ENCODE data around the gene NUDT6. TPM values are rescaled to one million over a fixed set of nuclear protein-coding genes. Genes with fewer than 3 reads are reported as not detected.

Gene NUDT6
- total and polyA plus RNA-seq, 7 experiments from 2014 or later: 0.82 to 7.4 (median 2.4) TPM

DNA sequence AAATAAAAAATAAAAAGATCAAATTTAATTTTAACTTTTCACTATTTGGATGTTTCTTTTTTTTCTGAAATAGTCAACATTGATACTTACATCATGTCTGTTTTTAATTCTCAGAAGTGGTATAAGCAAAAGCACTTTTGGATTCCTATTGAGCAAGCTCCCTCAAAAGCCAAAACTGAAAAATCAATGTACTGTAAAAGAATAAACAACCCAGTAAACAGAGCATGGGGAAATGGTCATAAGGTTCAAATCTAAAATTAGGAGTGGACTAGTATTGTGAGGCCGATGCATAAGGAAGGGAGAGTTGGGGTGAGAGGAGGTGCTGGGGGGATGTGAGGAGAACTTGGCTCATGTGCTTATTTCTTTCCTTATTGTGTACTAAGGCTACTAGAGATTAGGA is 37.9 kb downstream of the NUDT6 start:
- Mint-ChIP-seq H3K4me1 (no peaks in the 10 kb centered on the region), H3K27me3 (peaks cover 0 to 5% (median 0%) of the 10 kb centered on the region in 5 donors), H3K4me3 (no peak overlapping the region), H3K27ac (no peak overlapping the region), H3K36me3 (peaks cover 0 to 37% (median 7%) of the 10 kb centered on the region in 5 donors), H3K9me3 (peaks cover 0 to 15% (median 5%) of the 10 kb centered on the region in 11 donors)
- no peaks in the 10 kb centered on the region for H3K9me3 ChIP-seq (ENCODE audit: control insufficient read depth in 2 of 3, low read length in 3 of 3)
- no peak overlapping the region for H3K27ac ChIP-seq (ENCODE audit: low read depth, low read length)
- ATAC-seq (no peak), DNase-seq (no peak)
- H3K4me3 ChIP-seq (ENCODE audit: low read length): no peak overlapping the region
- CTCF ChIA-PET: no interaction called here
- H3K4me1 ChIP-seq (ENCODE audit: control insufficient read depth in 2 of 2, insufficient read depth in 2 of 2, low read length in 2 of 2): no peaks in the 10 kb centered on the region
- H3K27me3 ChIP-seq (ENCODE audit: control insufficient read depth in 2 of 2, insufficient read depth in 2 of 2, low read length in 2 of 2): no peaks in the 10 kb centered on the region
- no peaks in the 10 kb centered on the region for H3K36me3 ChIP-seq (ENCODE audit: control insufficient read depth in 2 of 3, insufficient read depth in 3 of 3, low read length in 3 of 3)
- intact Hi-C loops (cut with micrococcal nuclease): no loop called here
- POLR2A ChIA-PET: no interaction called here

DNA sequence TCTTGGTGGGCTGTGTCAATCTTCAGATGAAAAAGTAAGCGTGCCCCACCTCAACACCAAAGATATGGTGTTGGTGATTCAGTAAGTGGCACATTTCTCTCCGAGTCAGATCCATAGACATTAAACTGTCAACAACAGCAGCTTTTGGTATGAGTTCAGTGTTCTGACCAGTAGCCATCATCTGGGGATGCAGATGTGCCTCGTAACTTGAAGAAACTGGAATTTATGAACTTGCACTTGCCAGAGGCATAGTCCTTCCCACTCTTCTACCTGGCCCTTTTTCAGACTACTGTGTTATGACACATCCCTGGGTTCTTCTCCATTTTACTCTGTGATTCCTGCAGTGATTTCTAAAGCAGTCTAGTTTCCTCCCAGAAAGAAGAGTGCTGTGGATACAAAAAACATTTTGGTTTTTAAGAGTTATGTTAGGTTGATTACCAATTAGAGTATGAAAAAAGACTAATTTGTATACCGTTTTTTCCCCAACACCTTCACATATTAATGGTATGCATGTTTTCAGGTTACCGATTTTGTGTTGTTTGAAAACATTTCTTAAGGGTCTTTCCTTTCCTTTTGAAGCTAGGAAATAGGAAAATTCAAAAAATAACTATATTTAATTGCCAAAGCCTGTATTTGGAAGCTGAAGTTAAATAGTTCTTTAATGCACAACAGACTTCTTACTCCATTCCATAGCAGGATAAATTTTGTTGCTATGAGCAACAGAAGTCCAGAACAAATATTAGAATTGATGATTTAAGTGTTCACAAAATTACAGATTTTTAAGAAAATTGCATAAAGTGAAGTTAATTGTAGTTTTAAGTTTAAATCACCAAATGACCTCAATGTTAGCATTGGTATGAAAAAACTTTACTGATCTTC is 39.3 kb downstream of the NUDT6 start:
- intact Hi-C loops (cut with micrococcal nuclease): no loop called here
- H3K9me3 Mint-ChIP-seq: peaks cover 0 to 17% (median 7%) of the 10 kb centered on the region in 11 donors
- Histone ChIP-seq H3K27me3 (ENCODE audit: control insufficient read depth in 2 of 2, insufficient read depth in 2 of 2, low read length in 2 of 2) (no peaks in the 10 kb centered on the region), H3K9me3 (ENCODE audit: control insufficient read depth in 2 of 3, low read length in 3 of 3) (no peaks in the 10 kb centered on the region), H3K27ac (ENCODE audit: low read depth, low read length) (no peak overlapping the region), H3K36me3 (ENCODE audit: control insufficient read depth in 2 of 3, insufficient read depth in 3 of 3, low read length in 3 of 3) (no peaks in the 10 kb centered on the region), H3K4me1 (ENCODE audit: control insufficient read depth in 2 of 2, insufficient read depth in 2 of 2, low read length in 2 of 2) (no peaks in the 10 kb centered on the region), H3K4me3 (ENCODE audit: low read length) (no peak overlapping the region)
- ChIA-PET POLR2A (no interaction called here), CTCF (no interaction called here)
- no peak overlapping the region for H3K27ac Mint-ChIP-seq
- H3K27me3 Mint-ChIP-seq: peaks cover 0 to 5% (median 0%) of the 10 kb centered on the region in 5 donors
- no peak for DNase-seq
- no peak for ATAC-seq
- no peaks in the 10 kb centered on the region for H3K4me1 Mint-ChIP-seq
- H3K4me3 Mint-ChIP-seq: no peak overlapping the region
- H3K36me3 Mint-ChIP-seq: peaks cover 0 to 41% (median 10%) of the 10 kb centered on the region in 5 donors

DNA sequence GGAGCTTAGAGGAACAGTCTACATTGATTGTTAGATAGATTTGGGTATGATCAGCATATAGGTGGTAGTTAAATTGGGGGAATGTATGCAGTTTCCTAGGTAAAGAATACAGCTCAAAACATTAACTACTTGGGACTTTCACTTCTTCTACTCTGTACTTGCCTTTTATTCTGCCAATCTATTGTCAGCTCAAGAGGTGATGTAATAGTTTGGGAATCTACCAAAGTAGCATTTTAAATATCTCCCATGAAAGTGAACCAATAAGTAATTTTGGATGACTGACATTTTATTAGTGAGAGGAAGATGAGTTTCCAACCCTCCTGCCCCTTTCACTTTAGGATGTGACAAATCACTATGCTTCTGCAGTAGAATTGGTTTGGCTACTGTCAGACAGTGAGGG is 43.4 kb downstream of the NUDT6 start:
- Histone ChIP-seq H3K27ac (ENCODE audit: low read depth, low read length) (no peak overlapping the region), H3K4me1 (ENCODE audit: control insufficient read depth in 2 of 2, insufficient read depth in 2 of 2, low read length in 2 of 2) (no peaks in the 10 kb centered on the region), H3K27me3 (ENCODE audit: control insufficient read depth in 2 of 2, insufficient read depth in 2 of 2, low read length in 2 of 2) (no peaks in the 10 kb centered on the region), H3K4me3 (ENCODE audit: low read length) (no peak overlapping the region), H3K36me3 (ENCODE audit: control insufficient read depth in 2 of 3, insufficient read depth in 3 of 3, low read length in 3 of 3) (no peaks in the 10 kb centered on the region), H3K9me3 (ENCODE audit: control insufficient read depth in 2 of 3, low read length in 3 of 3) (no peaks in the 10 kb centered on the region)
- Mint-ChIP-seq H3K4me3 (no peak overlapping the region), H3K4me1 (no peaks in the 10 kb centered on the region), H3K9me3 (peaks cover 0 to 17% (median 7%) of the 10 kb centered on the region in 11 donors), H3K27me3 (peaks cover 0 to 11% (median 5%) of the 10 kb centered on the region in 5 donors), H3K36me3 (peaks cover 0 to 29% (median 10%) of the 10 kb centered on the region in 5 donors), H3K27ac (no peak overlapping the region)
- ATAC-seq (no peak), DNase-seq (no peak)
- ChIA-PET CTCF (interaction anchor here (0.6 kb wide), 1 partner anchor 126 kb away, joined by 3 read pairs; no protein-coding TSS in a partner anchor), POLR2A (no interaction called here)
- intact Hi-C loops (cut with micrococcal nuclease): no loop called here

DNA sequence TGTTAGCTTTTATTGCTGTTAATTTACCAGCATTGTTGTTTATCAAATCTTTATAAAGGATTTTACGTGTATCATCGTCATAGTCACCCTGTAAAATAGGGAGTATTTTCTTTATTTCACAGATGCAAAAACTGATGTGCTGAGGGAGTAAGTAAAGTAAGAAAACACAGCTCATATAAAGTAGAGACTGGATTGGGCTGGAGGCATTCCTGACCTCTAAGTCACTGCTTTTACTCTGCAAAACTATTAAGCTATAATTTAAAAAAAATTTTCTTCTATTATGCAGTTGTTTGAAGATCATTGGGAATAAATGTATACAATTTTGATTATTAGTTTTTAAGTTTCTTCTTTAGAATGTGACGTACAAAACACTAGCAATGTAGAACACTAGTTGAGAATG is 45.9 kb downstream of the NUDT6 start:
- intact Hi-C loops (cut with micrococcal nuclease): no loop called here
- Histone ChIP-seq H3K27ac (ENCODE audit: low read depth, low read length) (no peak overlapping the region), H3K36me3 (ENCODE audit: control insufficient read depth in 2 of 3, insufficient read depth in 3 of 3, low read length in 3 of 3) (no peaks in the 10 kb centered on the region), H3K27me3 (ENCODE audit: control insufficient read depth in 2 of 2, insufficient read depth in 2 of 2, low read length in 2 of 2) (no peaks in the 10 kb centered on the region), H3K9me3 (ENCODE audit: control insufficient read depth in 2 of 3, low read length in 3 of 3) (no peaks in the 10 kb centered on the region), H3K4me3 (ENCODE audit: low read length) (no peak overlapping the region), H3K4me1 (ENCODE audit: control insufficient read depth in 2 of 2, insufficient read depth in 2 of 2, low read length in 2 of 2) (no peaks in the 10 kb centered on the region)
- Mint-ChIP-seq H3K36me3 (peaks cover 0 to 21% (median 7%) of the 10 kb centered on the region in 5 donors), H3K27ac (no peak overlapping the region), H3K4me1 (no peaks in the 10 kb centered on the region), H3K9me3 (peaks cover 0 to 13% (median 7%) of the 10 kb centered on the region in 11 donors), H3K4me3 (no peak overlapping the region), H3K27me3 (peaks cover 9 to 29% (median 20%) of the 10 kb centered on the region in 5 donors)
- ChIA-PET POLR2A (interaction anchor here (0.6 kb wide), 1 partner anchor 491 kb away, joined by 3 read pairs; no protein-coding TSS in a partner anchor), CTCF (interaction anchor here (0.6 kb wide), 1 partner anchor 53 kb away, joined by 5 read pairs; no protein-coding TSS in a partner anchor)
- DNase-seq (no peak), ATAC-seq (no peak)

DNA sequence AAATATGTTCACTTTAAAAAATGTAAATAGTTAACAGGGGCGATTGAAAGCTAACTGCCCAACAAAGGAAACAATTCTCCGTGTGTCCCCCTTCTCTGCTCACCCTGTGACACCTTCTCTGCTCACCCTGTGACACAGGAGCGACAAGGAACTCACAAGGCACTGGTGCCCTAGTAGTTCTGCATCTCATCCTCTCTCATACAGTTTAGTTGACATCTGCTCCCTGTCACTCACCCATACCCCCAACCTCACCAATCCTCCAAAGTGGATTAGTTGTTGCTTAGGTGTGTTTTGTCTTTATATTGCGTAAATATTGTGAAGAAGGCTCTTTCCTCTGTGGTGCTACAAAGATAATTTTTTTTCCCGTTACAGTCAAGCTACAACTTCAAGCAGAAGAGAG is 46.4 kb downstream of the NUDT6 start:
- Mint-ChIP-seq H3K9me3 (peaks cover 0 to 11% (median 4%) of the 10 kb centered on the region in 11 donors), H3K4me1 (no peaks in the 10 kb centered on the region), H3K36me3 (peaks cover 0 to 17% (median 5%) of the 10 kb centered on the region in 5 donors), H3K27ac (no peak overlapping the region), H3K27me3 (peaks cover 12 to 34% (median 23%) of the 10 kb centered on the region in 5 donors), H3K4me3 (no peak overlapping the region)
- DNase-seq (no peak), ATAC-seq (no peak)
- CTCF ChIA-PET: no interaction called here
- Histone ChIP-seq H3K36me3 (ENCODE audit: control insufficient read depth in 2 of 3, insufficient read depth in 3 of 3, low read length in 3 of 3) (no peaks in the 10 kb centered on the region), H3K27ac (ENCODE audit: low read depth, low read length) (no peak overlapping the region), H3K4me1 (ENCODE audit: control insufficient read depth in 2 of 2, insufficient read depth in 2 of 2, low read length in 2 of 2) (no peaks in the 10 kb centered on the region), H3K4me3 (ENCODE audit: low read length) (no peak overlapping the region), H3K27me3 (ENCODE audit: control insufficient read depth in 2 of 2, insufficient read depth in 2 of 2, low read length in 2 of 2) (no peaks in the 10 kb centered on the region), H3K9me3 (ENCODE audit: control insufficient read depth in 2 of 3, low read length in 3 of 3) (no peaks in the 10 kb centered on the region)
- POLR2A ChIA-PET: no interaction called here
- intact Hi-C loops (cut with micrococcal nuclease): no loop called here

DNA sequence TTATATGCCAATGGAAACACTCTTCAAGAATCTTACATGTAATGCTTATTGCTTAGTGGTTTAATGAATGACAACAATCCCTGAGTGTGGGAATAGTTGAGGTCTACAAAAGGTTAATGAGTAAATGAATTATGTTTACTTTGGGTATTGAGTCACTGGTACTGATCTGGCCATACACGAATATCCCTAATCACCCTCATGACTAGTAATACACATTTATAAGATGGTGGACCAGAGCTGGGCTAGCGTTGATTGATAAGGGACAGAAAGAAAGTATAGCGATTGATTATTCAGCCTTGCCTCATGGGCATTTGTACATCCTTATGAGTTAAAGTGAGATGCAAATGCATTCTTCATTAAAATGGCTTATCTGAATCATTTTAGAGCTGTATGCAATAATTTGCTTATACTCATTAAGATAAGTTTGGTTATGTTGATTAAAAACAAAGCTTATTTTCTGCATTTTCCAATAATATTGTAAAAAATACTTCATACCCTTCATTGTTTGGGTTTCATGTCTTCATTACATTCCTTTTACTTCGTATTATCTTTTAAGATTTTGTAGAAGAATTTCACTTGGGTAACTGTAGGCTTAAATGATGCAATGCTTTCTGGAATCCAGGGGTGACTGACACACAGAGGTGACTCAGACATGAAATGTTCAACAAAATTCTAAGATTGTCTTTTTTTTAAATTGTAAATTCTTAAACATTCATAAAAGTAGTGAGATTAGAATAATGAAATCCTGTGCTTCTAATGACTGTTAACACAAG is 48.4 kb downstream of the NUDT6 start:
- peaks cover 0 to 14% (median 3%) of the 10 kb centered on the region in 5 donors for H3K36me3 Mint-ChIP-seq
- POLR2A ChIA-PET: no interaction called here

More for the DNA sequence above, 48.4 kb downstream of the NUDT6 start:
- no peak overlapping the region for H3K27ac Mint-ChIP-seq
- Histone ChIP-seq H3K4me1 (ENCODE audit: control insufficient read depth in 2 of 2, insufficient read depth in 2 of 2, low read length in 2 of 2) (no peaks in the 10 kb centered on the region), H3K27me3 (ENCODE audit: control insufficient read depth in 2 of 2, insufficient read depth in 2 of 2, low read length in 2 of 2) (no peaks in the 10 kb centered on the region), H3K36me3 (ENCODE audit: control insufficient read depth in 2 of 3, insufficient read depth in 3 of 3, low read length in 3 of 3) (no peaks in the 10 kb centered on the region), H3K4me3 (ENCODE audit: low read length) (no peak overlapping the region), H3K27ac (ENCODE audit: low read depth, low read length) (no peak overlapping the region), H3K9me3 (ENCODE audit: control insufficient read depth in 2 of 3, low read length in 3 of 3) (no peaks in the 10 kb centered on the region)
- ATAC-seq (no peak), DNase-seq (no peak)
- peaks cover 24 to 50% (median 41%) of the 10 kb centered on the region in 5 donors for H3K27me3 Mint-ChIP-seq
- CTCF ChIA-PET: no interaction called here
- H3K9me3 Mint-ChIP-seq: peaks cover 0 to 11% (median 0%) of the 10 kb centered on the region in 11 donors
- no peak overlapping the region for H3K4me3 Mint-ChIP-seq
- intact Hi-C loops (cut with micrococcal nuclease): no loop called here
- H3K4me1 Mint-ChIP-seq: no peaks in the 10 kb centered on the region

Data from naive thymus-derived CD4-positive, alpha-beta T cell (primary cell).